Measurements from ENCODE around the gene URI1.

URI1 gene

DNA sequence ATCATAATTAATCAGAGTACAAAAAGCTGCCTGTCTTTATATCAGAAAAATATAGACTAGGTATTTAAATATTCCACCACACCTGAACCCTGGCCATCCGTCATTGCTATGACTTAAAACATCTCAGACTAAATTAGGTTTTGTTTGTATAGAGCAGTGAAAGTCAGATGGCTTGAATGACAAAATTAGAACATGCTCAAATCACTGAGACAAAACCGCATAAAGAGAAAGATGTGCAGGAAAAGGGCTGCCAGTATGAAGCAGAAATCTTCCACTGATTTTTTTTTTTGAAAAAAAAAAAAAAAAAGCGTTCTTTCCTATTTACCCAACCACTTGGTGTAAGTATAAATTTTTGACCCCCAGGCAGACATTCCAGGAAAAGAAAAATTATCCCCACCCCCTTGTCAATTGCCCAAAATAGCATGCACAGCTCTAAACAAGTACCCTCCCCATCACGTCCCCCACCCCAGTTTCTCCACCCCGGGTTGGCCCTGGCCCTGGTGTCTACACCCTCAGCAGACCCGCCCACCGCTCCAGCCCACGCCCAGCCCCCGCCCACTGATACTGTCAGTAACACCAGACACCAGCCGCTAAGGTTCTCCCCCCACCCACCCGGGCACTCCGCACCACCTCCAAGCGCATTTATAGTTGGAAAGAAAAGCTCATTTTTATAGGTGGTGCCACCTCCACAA lies 118.6 kb downstream of the URI1 start:
- Mint-ChIP-seq H3K36me3 (ENCODE audit: insufficient read depth) (no peaks in the 10 kb centered on the region), H3K4me1 (no peaks in the 10 kb centered on the region), H3K4me3 (no peak overlapping the region)

DNA sequence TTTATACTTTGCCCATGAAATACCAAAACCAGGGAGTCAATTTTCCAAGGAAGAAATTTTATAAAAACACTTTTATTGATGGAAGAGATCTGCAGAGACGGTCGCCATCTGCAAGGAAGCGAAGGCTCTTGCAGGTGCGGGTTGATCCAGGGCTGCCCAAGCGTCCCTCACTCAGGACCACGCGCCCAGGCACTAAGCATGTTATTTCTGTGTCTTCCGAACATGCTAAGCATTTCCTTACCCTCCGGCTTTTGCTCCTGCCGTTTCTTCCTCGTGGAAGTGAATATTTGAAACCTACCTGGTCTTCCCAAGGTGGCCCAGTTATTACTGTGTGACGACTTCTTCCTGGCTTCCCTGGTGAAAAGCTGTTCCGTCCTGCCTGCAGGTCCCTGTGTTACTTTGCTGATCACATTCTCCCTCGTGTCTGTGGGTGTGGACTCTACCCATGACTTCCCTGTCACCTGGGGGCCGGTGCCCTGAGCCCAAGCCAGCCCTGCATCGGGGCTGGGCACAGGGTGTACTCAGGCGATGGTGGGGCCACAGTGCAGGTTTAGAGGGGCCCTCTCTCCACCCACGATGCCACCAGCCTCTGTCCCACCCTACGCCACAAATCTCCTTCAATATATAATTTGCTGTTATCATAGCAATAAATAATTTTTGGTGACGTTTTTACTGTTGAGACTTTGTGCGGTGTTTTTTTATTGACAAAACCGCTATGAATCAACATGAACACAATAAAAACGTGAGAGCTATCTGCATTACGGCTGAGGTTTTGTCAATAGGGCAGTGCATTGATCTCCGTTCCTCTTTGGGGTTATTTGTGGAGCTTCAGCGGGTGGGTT lies 119.4 kb downstream of the URI1 start:
- H3K27ac Mint-ChIP-seq (ENCODE audit: low read depth), result no peak overlapping the region
- H3K4me1 Mint-ChIP-seq, result no peaks in the 10 kb centered on the region
- no peak for ATAC-seq (replicated peaks; ENCODE audit: extremely low read depth, poor library complexity, severe bottlenecking)
- no peak overlapping the region for H3K4me3 Mint-ChIP-seq
- H3K9me3 Mint-ChIP-seq, result no peaks in the 10 kb centered on the region
- H3K36me3 Mint-ChIP-seq (ENCODE audit: insufficient read depth), result no peaks in the 10 kb centered on the region
- peaks cover 8% of the 10 kb centered on the region for H3K27me3 Mint-ChIP-seq
- DNase-seq (ENCODE audit: low spot score in 2 of 2), result no peak

More for the DNA sequence above, 118.6 kb downstream of the URI1 start:
- ATAC-seq (replicated peaks; ENCODE audit: extremely low read depth, poor library complexity, severe bottlenecking), result no peak
- no peak for DNase-seq (ENCODE audit: low spot score in 2 of 2)
- no peaks in the 10 kb centered on the region for H3K9me3 Mint-ChIP-seq
- H3K27me3 Mint-ChIP-seq, result peaks cover 8% of the 10 kb centered on the region
- H3K27ac Mint-ChIP-seq (ENCODE audit: low read depth), result no peak overlapping the region

DNA sequence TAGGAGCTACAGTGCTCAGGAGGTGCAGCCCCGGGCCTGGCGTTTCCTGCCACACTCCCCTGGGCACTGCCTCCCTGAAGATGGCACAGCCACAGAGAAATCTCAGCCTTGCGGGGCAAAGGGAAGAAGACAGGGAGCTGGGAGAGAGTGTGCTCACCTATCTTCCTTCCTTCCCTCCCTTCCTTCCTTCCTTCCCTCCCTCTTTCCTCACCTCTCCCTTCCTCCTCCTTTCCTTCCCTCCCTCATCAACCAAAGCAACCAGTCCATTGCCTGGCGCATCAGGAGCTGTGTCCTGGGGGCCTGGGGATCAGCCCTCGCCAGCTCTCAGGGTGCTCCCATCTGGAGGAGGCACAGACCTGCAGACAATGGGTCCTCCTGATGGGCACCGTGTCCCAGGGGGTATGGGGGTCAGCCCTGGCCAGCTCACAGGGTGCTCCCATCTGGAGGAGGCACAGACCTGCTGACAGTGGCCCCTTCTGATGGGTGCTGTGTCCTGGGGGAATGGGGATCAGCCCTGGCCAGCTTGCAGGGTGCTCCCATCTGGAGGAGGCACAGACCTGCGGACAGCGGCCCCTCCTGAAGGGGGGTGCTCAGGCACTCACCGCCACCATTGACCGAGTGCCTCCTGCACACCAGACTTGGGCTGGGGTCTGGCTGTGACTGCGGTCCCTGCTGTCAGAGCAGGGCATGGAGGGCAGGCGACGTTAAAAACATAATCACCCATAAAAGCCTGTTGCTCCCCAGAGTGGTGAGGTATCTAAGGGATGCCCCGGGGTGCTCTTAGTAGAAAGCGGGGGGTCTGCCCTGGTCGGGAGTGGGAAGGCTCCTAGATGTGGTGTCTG lies 120.2 kb downstream of the URI1 start:
- DNase-seq (ENCODE audit: low spot score in 2 of 2) (no peak), ATAC-seq (replicated peaks; ENCODE audit: extremely low read depth, poor library complexity, severe bottlenecking) (no peak)
- Mint-ChIP-seq H3K36me3 (ENCODE audit: insufficient read depth) (no peaks in the 10 kb centered on the region), H3K9me3 (no peaks in the 10 kb centered on the region), H3K27me3 (peaks cover 8% of the 10 kb centered on the region), H3K27ac (ENCODE audit: low read depth) (no peak overlapping the region), H3K4me1 (no peaks in the 10 kb centered on the region), H3K4me3 (no peak overlapping the region)

DNA sequence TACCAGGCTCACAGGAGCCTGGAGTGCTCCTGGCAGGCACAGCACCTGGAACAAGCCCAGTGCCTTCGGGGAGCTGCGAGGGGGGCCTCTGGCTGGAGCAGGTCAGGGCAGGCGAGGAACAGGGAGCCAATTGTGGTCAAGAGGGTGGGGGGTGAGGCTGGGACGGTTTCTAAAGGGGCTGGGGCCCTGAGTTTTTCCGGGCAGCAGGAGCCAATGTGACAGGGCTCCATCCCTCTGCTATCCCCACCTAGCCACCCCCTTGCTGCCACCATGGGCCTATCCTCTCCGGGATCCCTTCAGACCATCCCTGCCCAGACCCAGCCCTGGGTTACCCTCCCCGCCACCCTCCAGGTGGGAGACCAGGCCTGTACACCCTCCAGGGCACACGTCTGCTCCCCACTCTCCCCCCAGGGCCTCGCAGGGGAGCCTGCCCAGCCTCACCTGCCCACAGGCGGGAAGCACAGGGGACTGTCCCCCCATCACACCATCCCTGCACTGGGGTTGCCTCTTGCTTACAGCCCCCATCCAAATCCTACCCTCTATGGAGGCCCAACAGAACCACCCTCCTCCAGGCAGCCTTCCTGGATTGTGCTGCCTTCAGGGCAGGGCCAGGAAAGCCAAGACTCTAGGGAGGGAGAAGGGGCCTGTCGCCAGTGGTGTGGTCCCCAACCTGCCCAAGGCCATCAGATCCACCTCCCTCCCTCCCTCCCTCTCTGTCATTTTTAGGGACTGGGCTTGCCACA lies 121.0 kb downstream of the URI1 start:
- Mint-ChIP-seq H3K4me1 (no peaks in the 10 kb centered on the region), H3K27me3 (peaks cover 8% of the 10 kb centered on the region), H3K4me3 (no peak overlapping the region), H3K27ac (ENCODE audit: low read depth) (no peak overlapping the region), H3K9me3 (no peaks in the 10 kb centered on the region), H3K36me3 (ENCODE audit: insufficient read depth) (no peaks in the 10 kb centered on the region)
- DNase-seq (ENCODE audit: low spot score in 2 of 2), result no peak
- ATAC-seq (replicated peaks; ENCODE audit: extremely low read depth, poor library complexity, severe bottlenecking), result no peak

- DNase-seq (ENCODE audit: low spot score in 2 of 2), result no peak
- no peaks in the 10 kb centered on the region for H3K4me1 Mint-ChIP-seq
- peaks cover 8% of the 10 kb centered on the region for H3K27me3 Mint-ChIP-seq
- H3K36me3 Mint-ChIP-seq (ENCODE audit: insufficient read depth), result no peaks in the 10 kb centered on the region
- H3K27ac Mint-ChIP-seq (ENCODE audit: low read depth), result no peak overlapping the region
- peaks cover 6% of the 10 kb centered on the region for H3K9me3 Mint-ChIP-seq
- H3K4me3 Mint-ChIP-seq, result no peak overlapping the region
- no peak for ATAC-seq (replicated peaks; ENCODE audit: extremely low read depth, poor library complexity, severe bottlenecking)
Observed at GRCh38 chr19:30063650-30064347, 121.8 kb downstream of the URI1 start.

- peaks cover 6% of the 10 kb centered on the region for H3K9me3 Mint-ChIP-seq
- DNase-seq (ENCODE audit: low spot score in 2 of 2) (no peak), ATAC-seq (replicated peaks; ENCODE audit: extremely low read depth, poor library complexity, severe bottlenecking) (no peak)
- no peaks in the 10 kb centered on the region for H3K4me1 Mint-ChIP-seq
- no peak overlapping the region for H3K4me3 Mint-ChIP-seq
- H3K27me3 Mint-ChIP-seq, result peaks cover 8% of the 10 kb centered on the region
- H3K36me3 Mint-ChIP-seq (ENCODE audit: insufficient read depth), result no peaks in the 10 kb centered on the region
- H3K27ac Mint-ChIP-seq (ENCODE audit: low read depth), result no peak overlapping the region
Observed at GRCh38 chr19:30064348-30064699, 122.3 kb downstream of the URI1 start.

- ATAC-seq (replicated peaks; ENCODE audit: extremely low read depth, poor library complexity, severe bottlenecking) (no peak), DNase-seq (ENCODE audit: low spot score in 2 of 2) (no peak)
- H3K4me3 Mint-ChIP-seq, result no peak overlapping the region
- peaks cover 6% of the 10 kb centered on the region for H3K9me3 Mint-ChIP-seq
- no peak overlapping the region for H3K27ac Mint-ChIP-seq (ENCODE audit: low read depth)
- no peaks in the 10 kb centered on the region for H3K36me3 Mint-ChIP-seq (ENCODE audit: insufficient read depth)
- H3K27me3 Mint-ChIP-seq, result peaks cover 8% of the 10 kb centered on the region
- no peaks in the 10 kb centered on the region for H3K4me1 Mint-ChIP-seq
Observed at GRCh38 chr19:30064771-30065494, 122.9 kb downstream of the URI1 start.

- ATAC-seq (replicated peaks; ENCODE audit: extremely low read depth, poor library complexity, severe bottlenecking), result no peak
- Mint-ChIP-seq H3K27ac (ENCODE audit: low read depth) (no peak overlapping the region), H3K27me3 (peaks cover 8% of the 10 kb centered on the region), H3K4me1 (no peaks in the 10 kb centered on the region), H3K9me3 (peaks cover 6% of the 10 kb centered on the region), H3K4me3 (no peak overlapping the region), H3K36me3 (ENCODE audit: insufficient read depth) (peaks cover 1% of the 10 kb centered on the region)
- no peak for DNase-seq (ENCODE audit: low spot score in 2 of 2)
Observed at GRCh38 chr19:30065680-30066606, 123.9 kb downstream of the URI1 start.
